Ishikawa (cell line): ENCODE measurements around the gene STARD8.
A peak's percentile ranks its signal among the peaks of the same experiment; 100 is the strongest.

Source experiments
- CEBPB ChIP-seq: IDR thresholded peaks from 2 replicates; pipeline ENCODE4 v1.6.1; 2012
- CREB1 ChIP-seq: IDR thresholded peaks from 2 replicates; pipeline ENCODE4 v1.6.1; 2012; ENCODE audit warnings: low read depth
- EGR1 ChIP-seq: IDR thresholded peaks from 2 replicates; pipeline ENCODE4 v1.6.1; 2012
- EP300 ChIP-seq: IDR thresholded peaks from 2 replicates; pipeline ENCODE4 v1.6.1; 2012; ENCODE audit warnings: borderline replicate concordance
- FOXM1 ChIP-seq: IDR thresholded peaks from 2 replicates; pipeline ENCODE4 v1.6.1; 2012; ENCODE audit warnings: low read depth, borderline replicate concordance
- NFIC ChIP-seq: IDR thresholded peaks from 2 replicates; pipeline ENCODE4 v1.6.1; 2012
- RAD21 ChIP-seq: IDR thresholded peaks from 2 replicates; pipeline ENCODE4 v1.6.1; 2012; ENCODE audit warnings: low read depth
- REST ChIP-seq: IDR thresholded peaks from 2 replicates; pipeline ENCODE4 v1.6.1; 2012; ENCODE audit warnings: low read depth, mild to moderate bottlenecking
- TAF1 ChIP-seq: IDR thresholded peaks from 2 replicates; pipeline ENCODE4 v1.6.1; 2012; ENCODE audit warnings: low read depth, mild to moderate bottlenecking
- TCF12 ChIP-seq: IDR thresholded peaks from 2 replicates; pipeline ENCODE4 v1.6.1; 2012; ENCODE audit warnings: low read depth
- TEAD4 ChIP-seq: IDR thresholded peaks from 2 replicates; pipeline ENCODE4 v1.6.1; 2012
- USF1 ChIP-seq: IDR thresholded peaks from 2 replicates; pipeline ENCODE4 v1.6.1; 2012
- YY1 ChIP-seq: IDR thresholded peaks from 2 replicates; pipeline ENCODE4 v1.6.1; 2012; ENCODE audit warnings: low read depth
- ZBTB7A ChIP-seq: IDR thresholded peaks from 2 replicates; pipeline ENCODE4 v1.6.1; 2012; ENCODE audit warnings: low read depth
- TF ChIP-seq, protein P1 (sequence below): IDR thresholded peaks from 2 replicates; pipeline ENCODE4 v1.6.1; 2012

STARD8 gene

DNA sequence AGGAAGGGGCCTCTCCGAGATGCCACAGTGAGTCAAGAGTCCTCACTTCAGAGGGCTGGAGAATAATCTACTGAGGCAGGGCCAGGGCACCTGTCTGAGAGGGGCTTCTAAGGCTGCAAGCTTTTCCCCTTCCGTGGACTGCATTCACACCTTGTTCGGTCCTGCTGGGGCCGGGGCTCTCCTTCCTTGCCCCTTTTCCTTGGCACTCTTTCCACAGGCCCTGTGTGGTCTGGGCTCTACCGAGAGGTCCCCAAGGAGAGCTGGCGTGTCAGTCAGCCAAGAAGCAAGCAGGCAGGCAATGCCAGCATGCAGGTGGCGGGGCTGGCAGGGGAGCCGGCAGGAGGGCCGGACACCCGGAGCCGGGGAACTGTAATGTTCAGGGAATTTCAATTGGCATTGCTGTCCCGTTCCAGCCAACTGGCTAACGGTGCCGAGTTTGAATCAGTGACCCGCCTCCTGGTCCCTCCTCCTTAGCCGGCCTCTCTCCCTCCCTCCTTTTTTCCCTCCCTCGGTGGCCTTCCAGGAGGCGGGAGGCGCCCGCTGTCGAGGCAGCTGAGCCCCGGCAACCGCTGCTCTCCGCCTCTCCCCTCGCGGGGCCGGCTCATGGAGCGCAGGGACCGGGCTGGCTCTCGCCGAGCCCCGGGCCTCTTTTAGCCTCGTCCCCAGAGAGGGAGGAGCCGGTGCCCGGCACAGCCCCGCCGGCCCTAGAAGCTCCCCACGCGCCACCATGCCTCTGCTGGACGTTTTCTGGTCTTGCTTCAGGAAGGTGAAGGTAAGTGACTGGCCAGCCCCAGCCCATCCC lies at the start of gene STARD8:
Gene STARD8, plus strand, starts transcription at position 511 of the 802 bp plus-strand sequence. Its CDS starts 217 bp downstream, at position 728.
- TF ChIP-seq, protein P1, sequence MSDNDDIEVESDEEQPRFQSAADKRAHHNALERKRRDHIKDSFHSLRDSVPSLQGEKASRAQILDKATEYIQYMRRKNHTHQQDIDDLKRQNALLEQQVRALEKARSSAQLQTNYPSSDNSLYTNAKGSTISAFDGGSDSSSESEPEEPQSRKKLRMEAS = peak; percentile 46; the same call in 1 of the 2 replicates
- no peak for TF ChIP-seq NFIC

DNA sequence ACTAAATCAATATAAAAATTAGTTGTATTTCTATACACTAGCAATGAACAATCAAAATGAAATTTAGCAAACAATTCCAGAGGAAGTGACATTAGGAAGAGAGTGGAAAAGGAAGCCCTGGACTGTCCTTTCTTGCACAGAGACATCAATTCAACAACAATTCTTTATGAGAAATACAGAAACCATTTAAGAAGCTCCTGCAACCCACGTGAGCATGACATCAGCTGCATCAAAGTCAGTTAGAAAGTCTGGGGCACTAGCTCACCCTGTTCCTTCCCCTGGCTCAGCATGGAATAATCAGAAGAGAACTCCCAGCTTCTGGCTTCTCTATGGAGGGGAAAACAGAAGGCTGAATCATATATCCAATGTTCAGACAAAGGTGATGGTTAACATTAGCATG lies 48.6 kb upstream of the STARD8 start:
- TF ChIP-seq, protein P1 = no peak
- no peak for TF ChIP-seq TCF12
- TF ChIP-seq EP300 = no peak
- TF ChIP-seq USF1 = no peak
- no peak for TF ChIP-seq RAD21
- TF ChIP-seq EGR1 = no peak
- no peak for TF ChIP-seq FOXM1
- no peak for TF ChIP-seq YY1

DNA sequence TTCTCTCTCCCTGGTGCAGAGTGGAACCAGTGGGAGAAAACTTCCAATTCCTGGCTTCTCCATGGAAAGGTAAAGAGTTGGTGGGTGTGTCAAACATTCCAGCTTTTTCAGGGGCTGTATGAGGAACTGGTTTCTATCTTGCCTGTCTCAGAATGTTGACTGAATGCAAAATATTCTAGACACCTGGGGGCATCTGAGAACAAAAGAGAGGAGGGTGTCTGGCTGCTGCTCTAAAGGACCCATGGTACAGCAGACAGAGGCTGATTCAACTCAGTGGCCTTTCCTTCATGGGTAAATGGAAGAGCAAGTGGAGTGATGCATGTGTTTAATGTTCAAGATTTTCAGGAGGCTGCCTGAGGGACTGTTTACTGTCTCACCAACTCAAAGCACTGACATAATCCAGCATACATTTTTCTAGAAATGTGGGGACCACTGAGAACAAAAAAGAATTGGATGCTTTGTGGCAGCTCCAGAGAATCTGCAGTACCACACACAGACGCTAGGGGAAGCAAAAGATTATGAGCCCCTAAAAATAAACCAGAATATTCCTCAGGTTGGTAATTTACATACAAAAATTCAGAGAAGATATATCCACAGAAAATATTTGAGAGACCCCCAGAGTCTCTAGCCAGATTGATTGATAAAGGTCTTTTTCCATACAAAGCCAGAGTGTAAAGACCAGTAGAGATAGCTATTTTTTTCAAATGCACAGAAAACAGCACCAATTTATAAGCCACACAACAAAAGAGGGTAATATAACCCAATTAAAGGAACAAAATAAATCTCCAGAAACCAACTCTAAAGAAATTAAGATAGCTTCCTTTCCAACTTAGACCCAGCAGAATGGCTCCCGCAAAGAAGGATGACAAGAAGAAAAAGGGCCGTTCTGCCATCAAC lies 48.0 kb upstream of the STARD8 start:
- TF ChIP-seq, protein P1 = no peak
- TF ChIP-seq RAD21 = peak; percentile 59

GRCh38 chrX:68627986-68628385 lies 19.5 kb upstream of the STARD8 start:
- TF ChIP-seq TEAD4 (no peak), NFIC (no peak), TCF12 (no peak), REST (no peak), ZBTB7A (no peak), FOXM1 (no peak), EGR1 (no peak), RAD21 (no peak), CREB1 (no peak)
- TF ChIP-seq, protein P1 = no peak

DNA sequence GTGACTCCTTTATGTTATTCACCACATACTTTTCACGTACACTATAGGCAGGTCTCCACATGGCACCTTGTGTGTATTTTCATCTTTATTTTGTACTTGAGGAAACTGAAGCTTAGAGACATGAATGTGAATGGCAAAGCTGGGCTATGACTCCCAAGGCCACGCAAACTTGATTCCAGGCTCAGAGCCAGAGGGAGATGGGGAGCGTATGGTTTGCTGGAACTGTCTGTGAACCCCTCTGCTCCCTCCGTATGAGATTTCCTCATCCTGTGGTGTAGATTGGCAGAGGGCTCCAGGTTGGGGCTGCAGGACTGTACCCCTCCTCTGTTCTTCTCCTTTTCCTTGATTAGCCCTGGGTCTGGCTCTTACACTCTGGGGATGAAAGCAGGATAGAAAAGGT lies 16.1 kb upstream of the STARD8 start:
- no peak for TF ChIP-seq TEAD4
- TF ChIP-seq, protein P1 = no peak
- TF ChIP-seq CEBPB = no peak
- TF ChIP-seq EP300 = no peak
- TF ChIP-seq FOXM1 = no peak
- TF ChIP-seq REST = no peak
- no peak for TF ChIP-seq TAF1

DNA sequence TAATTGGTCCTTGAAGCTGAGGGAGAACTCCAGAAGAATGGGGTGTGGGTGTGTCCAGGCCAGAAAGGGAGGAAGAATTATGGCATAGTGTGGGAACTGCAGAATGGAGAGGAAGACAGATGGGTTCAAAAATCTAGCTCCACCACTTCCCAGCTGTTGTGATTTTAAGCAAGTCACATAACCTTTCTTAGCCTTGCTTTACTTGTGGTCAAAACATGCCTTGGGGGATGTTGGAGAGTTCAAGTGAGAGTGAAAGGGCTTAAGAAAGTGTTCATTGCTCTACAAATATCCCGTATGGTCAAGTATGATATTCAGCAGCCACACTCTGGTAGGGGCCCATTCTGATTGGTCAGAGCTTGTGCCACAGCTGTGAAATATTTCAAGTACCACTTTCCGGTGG lies 15.0 kb upstream of the STARD8 start:
- TF ChIP-seq TCF12 = no peak
- no peak for TF ChIP-seq ZBTB7A
- TF ChIP-seq TAF1 = no peak
- no peak for TF ChIP-seq CREB1
